WTC11 (cell line): ENCODE results near the gene RTL5. TPM values are rescaled to one million over a fixed set of nuclear protein-coding genes. Genes with fewer than 3 reads are reported as not detected.

ENCODE experiments used
- ATAC-seq: fragments of 200-7000 bp; cut with Tn5 transposase; 2 replicates; pipeline ENCODE4 v1.10.0; 2021; ENCODE audit warnings: mild to moderate bottlenecking, moderate library complexity
- CTCF ChIA-PET: fragments of 300-600 bp; sonication (Branson Sonifier 250); formaldehyde crosslinking; loops from one replicate; lab custom pipeline; 2021; ENCODE audit warnings: antibody characterized with exemption; lab: Charles Lee
- POLR2A ChIA-PET: fragments of 350-600 bp; sonication (Branson Sonifier 250); formaldehyde crosslinking; loops from one replicate; lab custom pipeline; 2021; ENCODE audit warnings: antibody characterized with exemption; lab: Charles Lee
- DNase-seq: peaks from one replicate; pipeline ENCODE4 v3.0.0; 2021; ENCODE audit warnings: low spot score
- H3K27ac Mint-ChIP-seq: 2 replicates; pipeline ENCODE4 v1.8.0; 2021; ENCODE audit warnings: mixed read lengths
- H3K27me3 Mint-ChIP-seq: 2 replicates; pipeline ENCODE4 v1.8.0; 2021; ENCODE audit warnings: low read depth, mild to moderate bottlenecking, moderate library complexity, mixed read lengths
- H3K36me3 Mint-ChIP-seq: 2 replicates; pipeline ENCODE4 v1.8.0; 2021; ENCODE audit warnings: mixed read lengths
- H3K4me1 Mint-ChIP-seq: 2 replicates; pipeline ENCODE4 v1.8.0; 2022; ENCODE audit warnings: mixed read lengths
- H3K4me3 Mint-ChIP-seq: 2 replicates; pipeline ENCODE4 v1.8.0; 2021; ENCODE audit warnings: mild to moderate bottlenecking, moderate library complexity, mixed read lengths
- H3K9me3 Mint-ChIP-seq: 2 replicates; pipeline ENCODE4 v1.8.0; 2021; ENCODE audit warnings: mixed read lengths
- AR ChIP-seq: fragments of 250-450 bp; sonication (Bioruptor Pico); IDR thresholded peaks from 2 replicates; pipeline ENCODE4 v1.9.0; 2021; ENCODE audit warnings: mild to moderate bottlenecking
- ATF6 ChIP-seq: sonication (generic); formaldehyde crosslinking; IDR thresholded peaks from 2 replicates; pipeline ENCODE4 v1.8.1; 2023; ENCODE audit warnings: mild to moderate bottlenecking, missing genetic modification reagents
- CBFB ChIP-seq: sonication (generic); formaldehyde crosslinking; IDR thresholded peaks from 2 replicates; pipeline ENCODE4 v1.8.1; 2022; ENCODE audit warnings: mild to moderate bottlenecking, low read depth, missing genetic modification reagents
- E2F5 ChIP-seq: sonication (generic); formaldehyde crosslinking; IDR thresholded peaks from 2 replicates; pipeline ENCODE4 v1.8.1; 2022; ENCODE audit warnings: mild to moderate bottlenecking, moderate library complexity, missing genetic modification reagents
- EMX1 ChIP-seq: fragments of 250-450 bp; sonication (Bioruptor Pico); IDR thresholded peaks from 2 replicates; pipeline ENCODE4 v1.8.0; 2021; ENCODE audit warnings: mild to moderate bottlenecking
- ERG ChIP-seq: fragments of 250-450 bp; sonication (Bioruptor Pico); IDR thresholded peaks from 2 replicates; pipeline ENCODE4 v1.8.0; 2021; ENCODE audit warnings: mild to moderate bottlenecking
- GABPB1 ChIP-seq: sonication (generic); formaldehyde crosslinking; IDR thresholded peaks from 2 replicates; pipeline ENCODE4 v1.8.1; 2023; ENCODE audit warnings: mild to moderate bottlenecking, missing genetic modification reagents
- JAZF1 ChIP-seq: fragments of 250-450 bp; sonication (Bioruptor Pico); IDR thresholded peaks from 2 replicates; pipeline ENCODE4 v1.9.0; 2021; ENCODE audit warnings: moderate library complexity, mild to moderate bottlenecking, inconsistent platforms
- MXD4 ChIP-seq: fragments of 250-450 bp; sonication (Bioruptor Pico); IDR thresholded peaks from 2 replicates; pipeline ENCODE4 v1.8.0; 2021; ENCODE audit warnings: mild to moderate bottlenecking, moderate library complexity, borderline replicate concordance
- TEAD1 ChIP-seq: sonication (generic); formaldehyde crosslinking; IDR thresholded peaks from 2 replicates; pipeline ENCODE4 v1.8.0; 2022; ENCODE audit warnings: mild to moderate bottlenecking, missing genetic modification reagents
- USF2 ChIP-seq: sonication (generic); formaldehyde crosslinking; IDR thresholded peaks from 2 replicates; pipeline ENCODE4 v1.8.1; 2023; ENCODE audit warnings: mild to moderate bottlenecking, missing genetic modification reagents, moderate library complexity
- ZMAT4 ChIP-seq: fragments of 250-450 bp; sonication (Bioruptor Pico); IDR thresholded peaks from 2 replicates; pipeline ENCODE4 v1.9.0; 2021; ENCODE audit warnings: mild to moderate bottlenecking
- ZNF219 ChIP-seq: sonication (generic); formaldehyde crosslinking; IDR thresholded peaks from 2 replicates; pipeline ENCODE4 v1.8.0; 2023; ENCODE audit warnings: missing genetic modification reagents, mild to moderate bottlenecking, borderline replicate concordance
- ZNF281 ChIP-seq: sonication (generic); formaldehyde crosslinking; IDR thresholded peaks from 2 replicates; pipeline ENCODE4 v1.8.0; 2023; ENCODE audit warnings: mild to moderate bottlenecking, missing genetic modification reagents
- total RNA-seq: library from RNA; stranded (reverse); gene quantifications from 3 replicates; pipeline ENCODE4 v1.2.3, GENCODE V29; 2021

The RTL5 gene
- total RNA-seq, 1 experiment from 2014 or later, result 1.3 TPM

- Mint-ChIP-seq H3K4me3 (peak overlapping the region; percentile 64), H3K27ac (no peak overlapping the region), H3K4me1 (peaks cover 35% of the 10 kb centered on the region), H3K27me3 (peaks cover 57% of the 10 kb centered on the region), H3K9me3 (no peaks in the 10 kb centered on the region), H3K36me3 (peaks cover 14% of the 10 kb centered on the region)
- no peak for ATAC-seq
- DNase-seq, result no peak
- CTCF ChIA-PET, result interaction anchor here (1.6 to 2.5 kb wide), 4 partner anchors 15 to 108 kb away, joined by 3 to 17 read pairs (median 5); no protein-coding TSS in a partner anchor
- POLR2A ChIA-PET, result no interaction called here
- no peak for TF ChIP-seq USF2 (CRISPR knock-in tag)
- no peak for TF ChIP-seq ZNF219 (CRISPR knock-in tag)
- TF ChIP-seq JAZF1, result no peak
- TF ChIP-seq AR (CRISPR knock-in tag), result no peak
- TF ChIP-seq ZNF281 (CRISPR knock-in tag), result no peak
- TF ChIP-seq MXD4 (CRISPR knock-in tag), result no peak
- TF ChIP-seq E2F5 (CRISPR knock-in tag), result no peak
- no peak for TF ChIP-seq ERG (CRISPR knock-in tag)
- no peak for TF ChIP-seq ATF6 (CRISPR knock-in tag)
- no peak for TF ChIP-seq TEAD1
- no peak for TF ChIP-seq EMX1 (CRISPR knock-in tag)
- no peak for TF ChIP-seq GABPB1 (CRISPR knock-in tag)
- no peak for TF ChIP-seq ZMAT4 (CRISPR knock-in tag)
- TF ChIP-seq CBFB (CRISPR knock-in tag), result no peak
These were observed 1.5 kb downstream of the RTL5 start for GRCh38 chrX:72130156-72130761.
